Testis (tissue), 2 donors: ENCODE results near the gene NOS1.

Source experiments
- POLR2A ChIP-seq: fragments of 450-650 bp; IDR thresholded peaks from one replicate; pipeline ENCODE4 v1.6.1; 2017; ENCODE audit warnings: antibody characterized with exemption, mild to moderate bottlenecking, moderate library complexity
- TF ChIP-seq, protein P1 (sequence below), 3 experiments: fragments of 450-650 bp in 2 of 3; fragments of 200-600 bp in 1 of 3; sonication (generic) in 1 of 3; IDR thresholded peaks; one replicate each; pipeline ENCODE4 v1.5.1; 2016 to 2019; ENCODE audit warnings: antibody characterized with exemption in 3 of 3, mild to moderate bottlenecking in 2 of 3, moderate library complexity in 1 of 3

DNA sequence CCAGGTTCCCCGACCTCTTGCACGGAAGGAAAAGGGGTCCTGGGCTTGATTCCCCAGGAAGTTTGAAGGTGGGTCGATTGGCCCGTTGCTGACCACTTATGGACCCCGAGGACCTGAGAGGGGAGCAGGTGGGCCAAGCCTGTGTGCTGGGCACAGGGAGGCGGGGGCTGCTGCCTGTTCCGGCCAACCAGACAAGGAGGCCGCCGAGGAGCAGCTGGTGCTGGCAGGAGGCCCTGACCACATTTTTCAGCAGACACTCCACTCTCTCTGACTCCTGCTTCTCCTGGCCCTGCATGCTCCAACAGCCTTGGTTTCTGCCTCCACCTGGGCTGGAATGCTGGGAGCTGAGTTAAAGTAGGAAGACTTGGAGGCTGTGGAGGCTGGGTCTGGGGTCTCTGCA is 42.8 kb downstream of the NOS1 start:
- TF ChIP-seq, protein P1, sequence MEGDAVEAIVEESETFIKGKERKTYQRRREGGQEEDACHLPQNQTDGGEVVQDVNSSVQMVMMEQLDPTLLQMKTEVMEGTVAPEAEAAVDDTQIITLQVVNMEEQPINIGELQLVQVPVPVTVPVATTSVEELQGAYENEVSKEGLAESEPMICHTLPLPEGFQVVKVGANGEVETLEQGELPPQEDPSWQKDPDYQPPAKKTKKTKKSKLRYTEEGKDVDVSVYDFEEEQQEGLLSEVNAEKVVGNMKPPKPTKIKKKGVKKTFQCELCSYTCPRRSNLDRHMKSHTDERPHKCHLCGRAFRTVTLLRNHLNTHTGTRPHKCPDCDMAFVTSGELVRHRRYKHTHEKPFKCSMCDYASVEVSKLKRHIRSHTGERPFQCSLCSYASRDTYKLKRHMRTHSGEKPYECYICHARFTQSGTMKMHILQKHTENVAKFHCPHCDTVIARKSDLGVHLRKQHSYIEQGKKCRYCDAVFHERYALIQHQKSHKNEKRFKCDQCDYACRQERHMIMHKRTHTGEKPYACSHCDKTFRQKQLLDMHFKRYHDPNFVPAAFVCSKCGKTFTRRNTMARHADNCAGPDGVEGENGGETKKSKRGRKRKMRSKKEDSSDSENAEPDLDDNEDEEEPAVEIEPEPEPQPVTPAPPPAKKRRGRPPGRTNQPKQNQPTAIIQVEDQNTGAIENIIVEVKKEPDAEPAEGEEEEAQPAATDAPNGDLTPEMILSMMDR (IDR thresholded peaks at IDR 0.05), result no peak
- TF ChIP-seq POLR2A, result no peak
